Measurements from ENCODE around the gene ADCY9. TPM values are rescaled to one million over a fixed set of nuclear protein-coding genes. Genes with fewer than 3 reads are reported as not detected.

Gene ADCY9
- 19.9 and 23.8 TPM in 2 replicates for total RNA-seq

GRCh38 chr16:4116325-4117249 lies at the start of gene ADCY9:
TSS of gene ADCY9 (minus strand) at chr16:4116442. CDS start at chr16:4115442, 1,000 bp downstream.

Other genes with a start within 250 kb of the ADCY9 start
- gene CREBBP, start 235.7 kb downstream of the ADCY9 start, total RNA-seq, result 14.3 and 19.3 TPM in 2 replicates
- not detected in 2 replicates for gene SRL, start 125.6 kb upstream of the ADCY9 start, total RNA-seq
- gene TFAP4, start 156.6 kb upstream of the ADCY9 start, total RNA-seq, result 4.2 and 5.8 TPM in 2 replicates
- 3.3 and 5.3 TPM in 2 replicates for gene GLIS2, start 199.6 kb upstream of the ADCY9 start, total RNA-seq
- gene PAM16, start 234.9 kb upstream of the ADCY9 start, total RNA-seq, result 13.3 and 31.2 TPM in 2 replicates

Data from smooth muscle cell of the umbilical artery (primary cell).